ENCODE data around the gene NKAIN2.
A peak's percentile ranks its signal among the peaks of the same experiment; 100 is the strongest.

Gene NKAIN2

GRCh38 chr6:124482071-124482491, 678.4 kb downstream of the NKAIN2 start (continued):
- peak; percentile 89 for TF ChIP-seq ZSCAN30 (tag by site-specific recombination; IDR thresholded peaks at IDR 0.05)
- no peak for TF ChIP-seq YY1 (tag by site-specific recombination; IDR thresholded peaks at IDR 0.05)
- peak; percentile 82 for TF ChIP-seq ZBTB44 (tag by site-specific recombination; IDR thresholded peaks at IDR 0.05)
- no peak for TF ChIP-seq HOXA7 (CRISPR knock-in tag; IDR thresholded peaks at IDR 0.05; ENCODE audit: borderline replicate concordance)
- no peak for TF ChIP-seq KLF17 (tag by site-specific recombination; IDR thresholded peaks at IDR 0.05)
- peak; percentile 79 for TF ChIP-seq ZNF18 (tag by site-specific recombination; IDR thresholded peaks at IDR 0.05)
- TF ChIP-seq KLF8 (tag by site-specific recombination; IDR thresholded peaks at IDR 0.05) = peak; percentile 50; the same call in 1 of the 2 replicates
- TF ChIP-seq ZBTB7A (tag by site-specific recombination; IDR thresholded peaks at IDR 0.05; ENCODE audit: low read depth) = no peak
- TF ChIP-seq FEZF1 (tag by site-specific recombination; IDR thresholded peaks at IDR 0.05) = peak; percentile 84
- peak; percentile 84 for TF ChIP-seq PRDM4 (tag by site-specific recombination; IDR thresholded peaks at IDR 0.05)
- TF ChIP-seq ZNF561 (tag by site-specific recombination; IDR thresholded peaks at IDR 0.05; ENCODE audit: borderline replicate concordance) = no peak
- TF ChIP-seq ZNF114 (tag by site-specific recombination; IDR thresholded peaks at IDR 0.05) = no peak
- TF ChIP-seq ZNF449 (tag by site-specific recombination; IDR thresholded peaks at IDR 0.05) = 0 out of 2 replicates have a peak, but pooled peaks have one; percentile 23
- no peak for TF ChIP-seq ZNF157 (tag by site-specific recombination; IDR thresholded peaks at IDR 0.05)
- TF ChIP-seq EGR2 (tag by site-specific recombination; IDR thresholded peaks at IDR 0.05; ENCODE audit: low read depth) = no peak
- TF ChIP-seq ZNF660 (tag by site-specific recombination; IDR thresholded peaks at IDR 0.05) = no peak
- no peak for TF ChIP-seq ZSCAN5A (tag by site-specific recombination; IDR thresholded peaks at IDR 0.05)
- peak; percentile 90 for TF ChIP-seq PRDM6 (tag by site-specific recombination; IDR thresholded peaks at IDR 0.05)
- TF ChIP-seq PRDM1 (tag by site-specific recombination; IDR thresholded peaks at IDR 0.05) = no peak
